ENCODE data around the gene RBM4B.

Gene RBM4B

GRCh38 chr11:66686801-66687750 lies 9.4 kb upstream of the RBM4B start:
- no peak for DNase-seq

DNA sequence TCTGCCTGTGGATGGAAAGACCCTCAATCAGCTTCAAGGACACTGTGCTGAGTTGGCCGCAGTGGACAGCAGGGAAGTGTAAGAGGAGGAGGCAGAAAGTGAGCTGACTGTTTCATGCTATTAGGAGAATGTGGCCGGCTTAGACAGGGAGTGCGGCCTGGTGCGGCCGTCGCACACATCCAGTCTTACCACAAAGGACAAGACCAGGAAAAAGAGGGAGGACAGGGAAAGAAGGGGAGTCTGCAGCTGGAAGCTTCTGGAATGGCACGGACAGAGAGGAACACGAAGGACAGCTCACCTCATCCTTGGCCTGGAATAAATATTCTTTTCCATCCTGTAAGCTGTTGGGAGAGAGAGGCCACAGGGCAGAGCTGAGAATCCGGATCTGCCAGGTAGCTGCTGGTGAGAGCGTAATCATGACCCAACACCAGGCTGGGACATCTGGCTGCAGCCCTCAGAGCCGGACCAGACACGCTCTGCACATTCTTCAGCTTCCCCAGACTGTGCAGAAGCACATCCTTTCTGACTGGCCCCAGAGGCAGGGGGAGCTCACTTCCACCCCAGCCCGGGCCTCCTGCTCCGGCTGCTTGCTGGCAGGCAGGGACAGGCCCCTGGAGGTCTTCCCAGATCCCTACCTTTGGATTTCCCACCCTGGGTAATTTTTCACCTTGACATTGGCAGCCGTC lies 8.6 kb upstream of the RBM4B start:
- DNase-seq = no peak

GRCh38 chr11:66685276-66686099 lies 7.8 kb upstream of the RBM4B start:
- DNase-seq = no peak

GRCh38 chr11:66684635-66685034 lies 6.9 kb upstream of the RBM4B start:
- DNase-seq = no peak

- no peak for DNase-seq
Measured at GRCh38 chr11:66683877-66684276, 6.2 kb upstream of the RBM4B start.

GRCh38 chr11:66680966-66681645 lies 3.4 kb upstream of the RBM4B start:
- DNase-seq = no peak

DNA sequence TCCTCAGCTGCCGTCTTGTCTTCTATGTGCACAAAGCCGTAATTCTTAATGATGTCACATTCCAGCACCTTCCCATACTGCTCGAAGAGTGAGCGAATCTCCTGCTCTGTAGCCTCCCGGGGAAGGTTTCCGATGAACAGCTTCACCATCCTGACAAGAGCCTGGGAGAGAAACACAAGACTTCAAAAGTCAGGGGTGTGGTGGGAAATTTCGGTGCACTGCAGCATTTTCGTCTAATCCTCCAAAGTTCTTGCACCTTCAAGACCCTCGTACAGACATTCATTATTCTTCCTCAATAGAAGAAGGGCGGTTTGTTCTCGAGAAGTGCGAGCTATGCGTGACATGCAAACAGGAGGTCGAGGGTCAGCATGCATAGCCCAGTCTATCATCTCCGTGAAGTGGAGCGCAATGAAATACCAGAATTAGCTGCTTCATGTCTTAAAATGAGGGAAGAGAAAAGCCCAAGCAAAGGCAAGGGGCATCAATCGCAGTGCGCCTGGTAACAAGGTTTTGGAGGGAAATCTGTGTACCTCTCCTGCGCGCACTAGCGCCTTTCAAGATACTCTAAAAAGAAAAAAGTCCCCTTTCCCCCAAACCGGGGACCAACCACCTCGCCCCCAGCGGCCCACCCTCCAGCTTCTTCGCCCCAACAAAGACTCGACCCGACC lies 622 bp downstream of the RBM4B start:
- DNase-seq = no peak

- DNase-seq = no peak
Measured at GRCh38 chr11:66676282-66676919, 1.3 kb downstream of the RBM4B start.

- DNase-seq = no peak
Measured at GRCh38 chr11:66674964-66675602, 2.6 kb downstream of the RBM4B start.

DNA sequence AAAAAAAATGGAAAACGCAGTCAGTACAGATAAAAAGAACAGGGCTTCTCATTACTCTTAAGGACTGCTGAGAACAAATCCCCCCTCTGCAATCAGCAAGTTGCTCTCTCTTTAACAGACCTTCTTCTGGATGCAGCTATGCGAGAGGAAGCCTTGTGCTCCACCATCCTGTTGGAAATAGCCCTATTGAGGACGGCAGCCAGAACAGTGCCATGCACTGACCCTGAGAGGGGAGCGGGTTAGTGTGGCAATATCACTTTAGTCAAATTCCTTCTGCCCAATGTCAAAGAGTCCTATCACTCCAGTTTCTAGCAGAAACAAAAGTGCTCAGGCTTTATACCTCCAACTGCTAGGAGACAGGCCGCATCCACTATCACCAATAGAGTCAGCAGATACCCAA lies 6.9 kb downstream of the RBM4B start:
- DNase-seq = no peak

DNA sequence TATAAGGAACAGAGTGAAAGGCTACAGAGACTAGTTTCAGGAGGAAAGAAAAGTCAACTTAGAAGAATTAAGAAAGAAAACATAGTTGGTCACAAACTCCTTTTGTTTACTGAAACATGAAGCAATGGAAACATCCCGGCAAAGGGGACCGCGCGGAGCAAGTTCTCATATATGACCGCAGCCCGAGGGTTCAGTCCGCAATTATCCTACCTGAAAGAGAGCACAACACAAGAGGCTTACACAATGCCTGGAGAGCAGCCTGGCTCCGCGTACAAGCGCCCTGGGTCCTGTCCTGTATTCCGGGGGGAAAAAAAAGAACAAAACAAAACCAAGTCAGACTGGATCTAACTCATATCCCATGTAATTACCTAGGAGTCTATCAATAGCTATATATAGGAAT lies 12.3 kb downstream of the RBM4B start:
- DNase-seq = no peak

- no peak for DNase-seq
Measured at GRCh38 chr11:66663741-66664296, 13.9 kb downstream of the RBM4B start.

- DNase-seq = no peak
Measured at GRCh38 chr11:66659763-66660162, 17.9 kb downstream of the RBM4B start.

DNA sequence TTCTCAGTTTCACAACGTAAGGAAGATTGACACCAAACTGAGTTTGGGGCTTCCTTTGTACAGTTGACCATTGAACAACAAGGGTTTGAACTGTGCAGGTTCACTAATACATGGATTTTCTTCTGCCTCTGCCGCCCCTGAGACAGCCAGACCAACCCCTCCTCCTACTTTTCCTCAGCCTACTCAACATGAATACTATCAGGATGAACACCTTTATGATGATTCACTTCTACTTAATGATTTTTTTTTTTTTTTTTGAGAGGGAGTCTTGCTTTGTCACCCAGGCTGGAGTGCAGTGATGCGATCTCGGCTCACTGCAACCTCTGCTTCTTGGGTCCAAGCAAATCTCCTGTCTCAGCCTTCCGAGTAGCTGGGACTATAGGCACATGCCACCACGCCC lies 24.6 kb downstream of the RBM4B start:
- DNase-seq = no peak

GRCh38 chr11:66652651-66653050 lies 25.0 kb downstream of the RBM4B start:
- no peak for DNase-seq

- DNase-seq = peak; percentile 35
Measured at GRCh38 chr11:66651016-66651415, 26.7 kb downstream of the RBM4B start.

DNA sequence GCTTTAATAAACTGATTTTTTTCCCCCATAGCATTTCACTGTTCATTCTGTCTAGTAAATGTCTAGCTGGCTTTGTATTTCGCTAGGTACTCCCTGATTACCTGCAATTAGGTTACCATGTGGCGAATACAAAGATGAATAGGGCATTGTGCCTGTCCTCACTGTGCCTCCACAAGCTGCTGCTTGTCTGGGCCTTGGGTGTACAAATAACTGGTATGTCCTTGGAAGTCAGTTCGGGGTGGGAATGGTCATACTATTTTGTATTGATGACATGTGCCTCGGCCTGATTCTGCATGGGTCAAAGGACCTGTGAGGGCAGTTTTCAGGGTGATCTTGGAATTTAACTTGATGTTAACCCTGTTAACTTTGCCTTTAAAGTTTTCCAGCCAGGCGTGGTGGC lies 27.8 kb downstream of the RBM4B start:
- DNase-seq = no peak

DNA sequence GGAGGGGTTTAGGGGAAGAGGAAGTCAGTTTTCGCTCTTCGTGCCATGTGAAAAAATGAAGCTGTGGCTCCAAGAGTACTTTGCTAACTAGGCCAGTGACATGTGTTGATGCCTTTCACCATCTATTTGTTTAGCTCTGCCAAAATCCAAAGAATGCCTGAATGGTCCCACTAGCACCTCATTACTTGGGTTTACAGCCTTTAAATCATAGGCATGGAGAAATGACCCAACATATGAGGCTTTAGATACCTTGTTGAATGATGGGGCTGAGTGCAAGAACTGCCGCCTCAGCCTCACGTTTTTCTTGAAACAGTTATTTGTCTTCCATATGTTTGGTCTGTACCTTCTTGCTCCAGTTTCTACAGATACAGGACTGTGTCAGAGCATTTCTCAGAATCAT lies 30.9 kb downstream of the RBM4B start:
- DNase-seq = no peak

- DNase-seq = no peak
Measured at GRCh38 chr11:66643745-66644437, 33.8 kb downstream of the RBM4B start.

DNA sequence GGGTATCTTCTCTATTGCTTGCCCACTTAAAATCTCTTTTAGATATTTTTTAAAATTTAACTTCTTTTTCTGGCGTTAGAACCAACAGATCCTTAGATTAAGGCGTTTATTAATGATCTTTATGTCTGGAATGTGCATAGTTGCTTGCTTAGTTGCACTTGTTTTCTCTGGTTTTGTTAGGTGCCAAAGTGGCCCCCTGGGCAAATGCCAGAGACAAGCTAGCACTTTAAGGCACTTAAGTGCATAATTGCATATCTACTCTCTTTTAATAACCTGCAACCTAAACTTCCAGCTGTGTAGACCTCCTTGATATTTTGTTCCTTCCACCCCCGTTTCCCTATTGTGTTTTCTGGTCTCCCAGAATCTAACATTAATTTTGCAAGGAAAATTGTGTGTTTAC lies 35.9 kb downstream of the RBM4B start:
- peak; percentile 22 for DNase-seq

Measured in fibroblast of skin of abdomen (primary cell).